ENCODE data around the gene MSH3.
"Not testable (repeated sequence)": the region's sequence is repeated elsewhere in the genome, so short reads cannot be mapped to it uniquely, and the experiment has no call there.

MSH3 gene

GRCh38 chr5:80759866-80760577, 105.6 kb downstream of the MSH3 start:
- no peak for DNase-seq

GRCh38 chr5:80760680-80761079, 106.2 kb downstream of the MSH3 start:
- no peak for DNase-seq

GRCh38 chr5:80761176-80761575, 106.7 kb downstream of the MSH3 start:
- DNase-seq, result no peak

DNA sequence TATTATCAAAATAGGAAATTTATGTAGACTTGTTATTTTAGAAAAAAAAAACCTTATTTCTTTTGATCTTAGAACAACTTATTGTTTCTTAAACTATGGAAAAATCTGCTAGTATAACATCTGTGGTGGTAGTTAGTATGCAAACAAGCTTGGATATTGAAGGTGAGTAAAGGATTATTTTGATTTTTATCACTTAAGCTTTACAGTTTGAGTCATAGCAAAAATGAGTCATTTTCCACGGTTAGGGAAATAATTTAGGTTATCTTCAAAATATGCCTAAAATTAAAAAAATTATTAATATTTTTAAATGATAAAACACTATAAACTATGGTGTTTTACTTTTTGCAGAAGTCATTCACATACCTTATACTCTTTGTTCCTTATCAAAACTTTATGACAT, 107.5 kb downstream of the MSH3 start:
- no peak for DNase-seq

DNA sequence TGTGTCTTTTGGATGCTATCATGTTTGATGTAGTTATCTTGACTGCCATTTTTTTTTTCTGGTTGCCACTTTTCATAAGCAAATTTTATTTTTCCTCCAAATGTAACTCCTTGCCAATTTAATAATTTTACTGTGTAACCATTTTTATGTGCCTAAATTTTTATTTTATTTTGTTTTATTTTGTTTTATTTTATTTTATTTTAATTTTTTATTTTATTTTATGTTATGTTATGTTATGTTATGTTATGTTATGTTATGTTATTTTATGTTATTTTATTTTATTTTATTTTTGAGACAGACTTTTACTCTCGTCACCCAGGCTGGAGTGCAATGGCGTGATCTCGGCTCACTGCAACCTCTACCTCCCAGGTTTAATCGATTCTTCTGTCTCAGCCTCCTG, 108.1 kb downstream of the MSH3 start:
- DNase-seq, result no peak

GRCh38 chr5:80763211-80763610, 108.8 kb downstream of the MSH3 start:
- no peak for DNase-seq

- DNase-seq, result no peak
These were observed 109.6 kb downstream of the MSH3 start for GRCh38 chr5:80763873-80764647.

- DNase-seq, result no peak
These were observed 110.3 kb downstream of the MSH3 start for GRCh38 chr5:80764786-80765185.

GRCh38 chr5:80777347-80778287, 123.2 kb downstream of the MSH3 start:
- no peak for DNase-seq

GRCh38 chr5:80780024-80780423, 125.6 kb downstream of the MSH3 start:
- no peak for DNase-seq

GRCh38 chr5:80780761-80781285, 126.4 kb downstream of the MSH3 start:
- no peak for DNase-seq

GRCh38 chr5:80781356-80781755, 126.9 kb downstream of the MSH3 start:
- no peak for DNase-seq

DNA sequence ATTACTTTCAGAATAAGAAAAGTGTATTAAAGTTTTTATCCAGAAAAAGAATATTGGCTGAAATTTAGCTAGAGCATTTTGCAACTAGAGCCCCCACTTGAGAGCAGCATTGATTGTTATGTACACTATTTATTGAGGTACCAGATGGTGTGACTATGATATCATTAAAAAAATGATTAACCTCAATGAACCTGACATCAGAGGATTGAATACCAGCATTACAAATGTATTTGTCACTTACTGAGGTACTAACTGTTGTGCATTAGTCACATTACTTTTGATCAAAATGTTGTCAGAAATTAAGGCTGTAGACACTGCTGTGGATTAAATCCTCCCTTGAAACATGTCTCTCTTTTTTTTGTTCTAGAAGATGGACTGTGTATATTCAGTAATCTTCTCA, 128.2 kb downstream of the MSH3 start:
- DNase-seq, result no peak

GRCh38 chr5:80783751-80784150, 129.3 kb downstream of the MSH3 start:
- not testable (repeated sequence) for DNase-seq

DNA sequence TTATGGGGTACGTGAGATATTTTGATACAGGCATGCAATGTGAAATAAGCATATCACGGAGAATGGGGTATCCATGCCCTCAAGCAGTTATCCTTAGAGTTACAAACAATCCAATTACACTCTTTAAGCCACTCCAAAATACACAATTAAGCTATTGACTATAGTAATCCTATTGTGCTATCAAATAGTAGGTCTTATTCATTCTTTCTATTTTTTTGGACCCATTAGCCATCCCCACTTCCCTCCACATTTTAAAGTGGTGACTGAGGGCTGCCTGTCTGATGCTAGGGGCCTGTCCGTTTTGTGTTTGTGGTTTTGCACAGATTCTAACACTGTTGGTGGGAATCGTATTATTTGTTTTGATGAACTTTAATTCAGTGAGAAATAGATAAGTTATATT, 130.0 kb downstream of the MSH3 start:
- DNase-seq, result no peak

GRCh38 chr5:80789319-80790016, 135.0 kb downstream of the MSH3 start:
- not testable (repeated sequence) for DNase-seq

GRCh38 chr5:80790698-80791097, 136.2 kb downstream of the MSH3 start:
- no peak for DNase-seq

DNA sequence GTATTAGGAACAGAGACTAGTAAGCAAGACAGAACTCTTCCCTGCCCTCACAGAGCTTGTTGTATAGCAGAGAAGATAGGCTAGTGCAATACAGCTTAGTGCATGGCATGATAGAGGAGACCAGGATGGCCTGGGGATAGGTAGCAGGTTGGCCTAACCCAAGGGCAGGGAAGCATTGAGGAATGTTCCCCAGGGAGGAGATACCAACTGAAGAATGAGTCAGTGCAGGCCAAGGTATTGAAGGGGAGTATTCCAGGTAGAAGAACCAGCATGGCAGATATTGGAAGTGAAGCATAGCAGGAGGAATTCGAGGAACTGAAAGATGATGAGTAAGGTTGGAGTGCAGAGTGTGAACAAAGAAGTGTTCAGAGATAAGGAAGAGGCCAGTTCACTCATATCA, 138.9 kb downstream of the MSH3 start:
- DNase-seq, result no peak

- DNase-seq, result no peak
These were observed 142.4 kb downstream of the MSH3 start for GRCh38 chr5:80796846-80797245.

- peak; percentile 3 for DNase-seq
These were observed 143.1 kb downstream of the MSH3 start for GRCh38 chr5:80797428-80798024.

GRCh38 chr5:80798166-80798565, 143.7 kb downstream of the MSH3 start:
- DNase-seq, result no peak

DNA sequence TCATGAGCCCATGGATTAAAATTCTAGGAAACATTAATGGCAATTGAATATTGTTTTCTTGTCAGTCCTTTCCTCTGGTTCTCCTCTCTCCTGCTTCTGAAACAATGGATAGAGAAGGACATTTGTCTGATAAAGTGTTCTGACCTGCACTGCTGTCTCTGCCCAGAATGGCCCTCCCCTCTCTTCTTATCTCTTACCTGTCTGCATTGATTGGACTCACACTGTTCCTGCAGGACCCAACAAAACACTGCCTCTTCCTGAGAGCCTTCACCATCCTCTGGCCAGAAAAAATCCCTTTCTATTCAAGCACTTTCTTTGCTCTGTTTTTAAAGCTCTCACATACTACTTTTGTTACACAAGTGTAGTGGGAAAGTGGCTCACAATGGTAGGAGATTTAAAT, 144.2 kb downstream of the MSH3 start:
- DNase-seq, result no peak

All from inflammatory macrophage treated with lipopolysaccharide for 4 hours (primary cell).